ENCODE results near the gene OR52K1.

Gene OR52K1

GRCh38 chr11:4482445-4482844, at the start of gene OR52K1:
TSS of gene OR52K1 (plus strand) at chr11:4482646. CDS start at chr11:4488901, 6,255 bp downstream.
- H3K9me3 ChIP-seq (ENCODE audit: insufficient read depth, low read depth, low read length), result no peaks in the 10 kb centered on the region
- TF ChIP-seq EZH2phosphoT487 (IDR thresholded peaks at IDR 0.05; ENCODE audit: borderline replicate concordance) (no peak), CTCF (conservative IDR thresholded peaks at IDR 0.05; ENCODE audit: low read length) (no peak)
- H3K4me2 ChIP-seq (ENCODE audit: low read depth, low read length, poor library complexity, severe bottlenecking), result no peak within 1 kb of the TSS
- H3F3A ChIP-seq (ENCODE audit: low read depth), result no peaks in the 10 kb centered on the region
- no peak within 1 kb of the TSS for H2AFZ ChIP-seq (ENCODE audit: low read length)
- no peaks in the 10 kb centered on the region for H3K36me3 ChIP-seq (ENCODE audit: insufficient read depth, low read length)
- peaks cover 38% of the 10 kb centered on the region for H3K27me3 ChIP-seq (ENCODE audit: insufficient read depth, low read length, poor library complexity, severe bottlenecking)
- no peaks in the 10 kb centered on the region for H3K4me1 ChIP-seq (ENCODE audit: insufficient read depth, low read length, poor library complexity, severe bottlenecking)
- no peaks in the 10 kb centered on the region for H3K9me2 ChIP-seq (replicated peaks; ENCODE audit: low read depth, low read length)
- no peaks in the 10 kb centered on the region for H4K20me1 ChIP-seq (ENCODE audit: insufficient read depth, low read length, poor library complexity, severe bottlenecking)
- no peak within 1 kb of the TSS for H3K4me3 ChIP-seq (ENCODE audit: low read length, poor library complexity, severe bottlenecking)
- H3K9ac ChIP-seq (ENCODE audit: low read depth, low read length, poor library complexity, severe bottlenecking), result no peak within 1 kb of the TSS
- no peaks in the 10 kb centered on the region for H3K79me2 ChIP-seq (ENCODE audit: insufficient read depth, low read length)

- Histone ChIP-seq H4K20me1 (ENCODE audit: insufficient read depth, low read length, poor library complexity, severe bottlenecking) (no peaks in the 10 kb centered on the region), H3K4me3 (ENCODE audit: low read length, poor library complexity, severe bottlenecking) (no peak overlapping the region), H3K4me2 (ENCODE audit: low read depth, low read length, poor library complexity, severe bottlenecking) (no peak overlapping the region), H3F3A (ENCODE audit: low read depth) (no peaks in the 10 kb centered on the region), H3K9me3 (ENCODE audit: insufficient read depth, low read depth, low read length) (no peaks in the 10 kb centered on the region), H3K79me2 (ENCODE audit: insufficient read depth, low read length) (no peaks in the 10 kb centered on the region), H3K36me3 (ENCODE audit: insufficient read depth, low read length) (no peaks in the 10 kb centered on the region), H3K9ac (ENCODE audit: low read depth, low read length, poor library complexity, severe bottlenecking) (no peak overlapping the region), H3K4me1 (ENCODE audit: insufficient read depth, low read length, poor library complexity, severe bottlenecking) (no peaks in the 10 kb centered on the region), H3K9me2 (replicated peaks; ENCODE audit: low read depth, low read length) (no peaks in the 10 kb centered on the region), H2AFZ (ENCODE audit: low read length) (no peak overlapping the region), H3K27me3 (ENCODE audit: insufficient read depth, low read length, poor library complexity, severe bottlenecking) (peaks cover 57% of the 10 kb centered on the region)
- no peak for TF ChIP-seq CTCF (conservative IDR thresholded peaks at IDR 0.05; ENCODE audit: low read length)
- no peak for TF ChIP-seq EZH2phosphoT487 (IDR thresholded peaks at IDR 0.05; ENCODE audit: borderline replicate concordance)
These were observed 48.6 kb upstream of the OR52K1 start for GRCh38 chr11:4433856-4434255.

GRCh38 chr11:4436411-4436810, 46.0 kb upstream of the OR52K1 start:
- H3K9me3 ChIP-seq (ENCODE audit: insufficient read depth, low read depth, low read length), result no peaks in the 10 kb centered on the region
- no peak overlapping the region for H3K4me3 ChIP-seq (ENCODE audit: low read length, poor library complexity, severe bottlenecking)
- H4K20me1 ChIP-seq (ENCODE audit: insufficient read depth, low read length, poor library complexity, severe bottlenecking), result no peaks in the 10 kb centered on the region
- H3K27me3 ChIP-seq (ENCODE audit: insufficient read depth, low read length, poor library complexity, severe bottlenecking), result peaks cover 56% of the 10 kb centered on the region
- no peaks in the 10 kb centered on the region for H3K36me3 ChIP-seq (ENCODE audit: insufficient read depth, low read length)
- no peak overlapping the region for H3K9ac ChIP-seq (ENCODE audit: low read depth, low read length, poor library complexity, severe bottlenecking)
- no peaks in the 10 kb centered on the region for H3F3A ChIP-seq (ENCODE audit: low read depth)
- no peak overlapping the region for H3K4me2 ChIP-seq (ENCODE audit: low read depth, low read length, poor library complexity, severe bottlenecking)
- no peaks in the 10 kb centered on the region for H3K4me1 ChIP-seq (ENCODE audit: insufficient read depth, low read length, poor library complexity, severe bottlenecking)
- no peak for TF ChIP-seq CTCF (conservative IDR thresholded peaks at IDR 0.05; ENCODE audit: low read length)
- no peak for TF ChIP-seq EZH2phosphoT487 (IDR thresholded peaks at IDR 0.05; ENCODE audit: borderline replicate concordance)
- H2AFZ ChIP-seq (ENCODE audit: low read length), result no peak overlapping the region
- no peaks in the 10 kb centered on the region for H3K79me2 ChIP-seq (ENCODE audit: insufficient read depth, low read length)
- H3K9me2 ChIP-seq (replicated peaks; ENCODE audit: low read depth, low read length), result no peaks in the 10 kb centered on the region

Measured in Loucy (cell line).